ENCODE measurements around the gene EFEMP1.
"Not testable (repeated sequence)": the region's sequence is repeated elsewhere in the genome, so short reads cannot be mapped to it uniquely, and the experiment has no call there.

Gene EFEMP1

DNA sequence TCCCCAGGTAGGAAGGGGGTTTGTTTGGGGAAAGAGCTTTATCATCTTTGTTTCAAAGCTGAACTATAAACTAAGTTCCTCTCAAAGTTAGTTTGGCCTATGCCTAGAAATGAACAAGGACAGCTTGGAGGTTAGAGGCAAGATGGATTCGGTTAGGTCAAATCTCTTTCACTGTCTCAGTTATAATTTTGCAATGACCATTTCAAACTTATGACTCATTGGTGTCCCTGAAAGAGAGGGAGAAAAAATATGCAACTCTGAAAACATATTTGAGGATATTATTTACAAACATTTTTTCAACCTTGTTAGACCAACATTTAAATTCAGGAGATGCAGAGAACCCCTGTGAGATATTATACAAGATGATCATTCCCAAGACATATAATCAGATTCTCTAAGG lies 95.7 kb downstream of the EFEMP1 start:
- no peak for DNase-seq (ENCODE audit: low spot score)

GRCh38 chr2:55827428-55827827 lies 96.2 kb downstream of the EFEMP1 start:
- DNase-seq (ENCODE audit: low spot score) = not testable (repeated sequence)

DNA sequence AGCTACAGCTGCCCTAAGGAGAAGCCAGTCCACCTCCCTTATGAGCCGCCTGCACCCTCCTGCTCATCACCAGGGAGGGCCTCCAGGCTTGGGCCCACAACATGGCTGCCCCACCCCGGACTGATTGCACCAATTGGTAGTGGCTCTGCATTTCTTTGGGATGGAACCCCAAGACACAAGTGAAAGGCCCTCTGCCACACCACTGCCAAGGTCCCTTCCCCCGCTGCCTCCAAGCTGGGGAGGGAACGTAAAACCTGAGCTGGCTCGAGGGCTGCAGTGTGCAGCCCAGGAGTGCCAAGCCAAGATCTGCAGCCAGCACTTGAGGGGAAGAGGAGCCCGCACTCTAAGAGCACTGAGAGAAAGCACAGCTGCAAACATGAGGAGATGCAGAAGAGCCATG lies 97.3 kb downstream of the EFEMP1 start:
- no peak for DNase-seq (ENCODE audit: low spot score)

DNA sequence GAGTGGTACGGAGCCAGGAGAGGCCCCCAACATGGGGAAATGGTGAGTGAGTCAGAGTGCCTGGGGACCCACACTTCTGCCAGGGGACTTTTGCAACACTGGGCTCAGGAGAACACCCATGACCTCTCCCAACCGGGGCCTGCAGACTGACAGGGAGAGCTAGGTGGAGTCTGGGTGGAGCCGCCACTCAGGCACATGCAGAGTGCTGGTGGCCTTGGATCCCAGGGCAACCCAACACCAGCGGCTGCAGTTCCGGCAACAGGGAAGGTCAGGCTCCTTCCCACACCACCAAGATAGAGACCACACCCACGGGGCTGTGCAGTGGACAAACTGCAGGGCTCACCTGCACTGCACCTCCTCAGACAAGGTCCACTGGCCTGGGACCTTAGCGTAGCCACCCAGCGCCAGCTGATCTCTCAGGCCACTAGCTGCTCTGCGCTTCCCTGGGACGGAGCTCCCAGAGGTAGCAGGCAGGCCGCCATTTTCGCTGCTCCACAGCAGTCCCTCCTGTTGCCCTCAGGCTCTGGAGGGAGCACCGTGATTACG lies 99.0 kb downstream of the EFEMP1 start:
- DNase-seq (ENCODE audit: low spot score) = no peak
